Fibroblast of the aortic adventitia (primary cell): ENCODE data around the gene TADA3. TPM values are rescaled to one million over a fixed set of nuclear protein-coding genes. Genes with fewer than 3 reads are reported as not detected.
A peak's percentile ranks its signal among the peaks of the same experiment; 100 is the strongest.

ENCODE experiments used
- DNase-seq: peaks from one replicate; pipeline ENCODE4 v3.0.0-alpha.2; 2010; ENCODE audit warnings: low read depth
- H3K4me3 ChIP-seq: 2 replicates; pipeline ENCODE4 v1.5.1; 2011; ENCODE audit warnings: low read depth, mild to moderate bottlenecking, control low read depth, low read length, moderate library complexity
- CTCF ChIP-seq: IDR thresholded peaks from 2 replicates; pipeline ENCODE4 v1.5.1; 2011; ENCODE audit warnings: mild to moderate bottlenecking, low read length, control low read depth, inconsistent platforms; ENCODE audit not compliant: insufficient read depth
- total RNA-seq: library from RNA; depleted of rRNA; stranded (reverse); fragments of >200 nt; gene quantifications from 2 replicates; pipeline ENCODE4 v1.2.3, GENCODE V29; 2012; ENCODE audit warnings: low replicate concordance

Gene TADA3
- total RNA-seq, 1 donor, result 74.2 TPM

DNA sequence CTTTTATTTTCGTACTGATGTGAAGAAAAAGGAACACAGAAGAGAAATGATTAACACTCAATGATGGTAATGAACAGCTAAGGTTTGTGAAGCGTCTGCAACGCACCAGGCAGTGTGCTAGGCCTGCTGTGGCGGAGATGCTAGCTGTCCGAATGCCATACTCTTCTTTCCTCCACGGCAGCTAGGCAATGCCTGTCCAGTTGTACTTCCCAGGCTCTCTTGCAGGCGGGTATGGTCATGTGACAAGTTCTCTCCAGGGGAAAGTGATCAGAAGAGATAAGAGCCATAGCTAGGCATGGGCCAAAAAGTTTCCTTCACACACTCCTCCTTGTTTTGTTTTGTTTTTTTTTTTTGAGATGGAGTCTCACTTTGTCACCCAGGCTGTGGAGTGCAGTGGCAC lies 6.7 kb downstream of the TADA3 start:
- no peak for DNase-seq
- H3K4me3 ChIP-seq, result no peak overlapping the region
- TF ChIP-seq CTCF, result no peak

DNA sequence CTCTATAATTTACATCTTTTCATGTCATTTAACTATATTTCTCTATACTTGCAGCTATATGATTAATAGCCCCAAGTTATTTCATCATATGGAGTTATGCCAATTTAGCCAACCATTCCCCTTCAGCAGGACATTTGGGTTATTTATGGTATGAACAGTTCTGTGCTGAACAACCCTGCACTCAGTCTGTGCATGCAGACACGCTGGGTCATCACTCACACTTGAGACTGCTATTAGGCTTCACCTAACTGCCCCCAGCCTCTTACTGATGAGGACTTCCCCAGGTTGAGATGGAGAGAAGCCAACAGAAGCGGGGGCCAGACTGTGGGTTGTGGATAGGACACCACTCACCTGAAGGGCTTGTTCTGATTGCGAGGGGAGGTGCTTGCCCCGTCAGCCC lies 7.3 kb downstream of the TADA3 start:
- no peak for TF ChIP-seq CTCF
- DNase-seq, result peak; percentile 34
- H3K4me3 ChIP-seq, result no peak overlapping the region

DNA sequence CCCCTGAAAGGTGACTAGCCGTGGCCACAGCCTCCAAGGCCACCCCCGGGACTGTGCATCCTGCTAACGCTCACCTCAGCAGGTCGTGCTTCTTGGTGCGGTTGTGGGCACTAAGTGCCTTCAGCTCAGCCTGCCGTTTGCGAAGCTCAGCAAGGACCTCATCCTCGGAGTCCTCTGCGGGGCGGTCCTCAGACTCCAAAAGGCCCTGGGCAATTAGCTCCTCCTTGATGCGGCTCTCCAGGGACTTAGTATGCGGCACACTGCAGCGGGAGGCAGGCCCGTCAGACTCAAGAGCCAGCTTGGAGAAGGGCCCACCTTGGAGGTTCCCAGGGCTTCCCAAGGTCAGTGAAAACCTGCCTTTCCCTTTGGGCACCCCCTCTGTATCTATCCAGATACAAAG lies 8.3 kb downstream of the TADA3 start:
- TF ChIP-seq CTCF, result no peak
- H3K4me3 ChIP-seq, result no peak overlapping the region
- no peak for DNase-seq

- no peak for TF ChIP-seq CTCF
- DNase-seq, result no peak
- no peak overlapping the region for H3K4me3 ChIP-seq
Measured at GRCh38 chr3:9782770-9783169, 9.5 kb downstream of the TADA3 start.

- no peak overlapping the region for H3K4me3 ChIP-seq
- no peak for TF ChIP-seq CTCF
- no peak for DNase-seq
Measured at GRCh38 chr3:9781978-9782603, 10.2 kb downstream of the TADA3 start.

DNA sequence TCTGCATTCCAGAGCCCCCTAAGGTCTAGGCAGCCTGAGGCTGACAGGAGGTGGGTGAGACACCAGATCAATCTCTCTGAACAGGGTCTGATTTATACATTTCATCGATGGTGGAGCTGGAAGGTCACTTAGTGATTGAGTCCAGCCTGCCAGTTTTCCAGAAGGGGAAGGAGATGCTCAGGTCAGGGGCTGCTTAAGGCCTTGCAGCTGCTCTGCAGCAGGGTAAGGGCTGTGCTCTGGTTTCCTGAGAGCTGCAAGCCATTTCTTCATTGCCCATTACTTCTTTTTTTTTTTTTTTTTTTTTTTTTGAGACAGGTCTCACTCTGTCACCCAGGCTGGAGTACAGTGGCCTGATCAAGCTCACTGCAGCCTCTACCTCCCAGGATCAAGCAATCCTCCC lies 10.7 kb downstream of the TADA3 start:
- no peak for TF ChIP-seq CTCF
- DNase-seq, result no peak
- H3K4me3 ChIP-seq, result no peak overlapping the region

GRCh38 chr3:9780910-9781309 lies 11.4 kb downstream of the TADA3 start:
- TF ChIP-seq CTCF, result no peak
- DNase-seq, result no peak
- H3K4me3 ChIP-seq, result no peak overlapping the region
